Astrocyte of the cerebellum (primary cell): ENCODE measurements around the gene PNPLA2.
A peak's percentile ranks its signal among the peaks of the same experiment; 100 is the strongest.

Experiments used
- DNase-seq: peaks from one replicate; pipeline ENCODE4 v3.0.0-alpha.2; 2011; ENCODE audit warnings: low read depth
- H3K4me3 ChIP-seq: 2 replicates; pipeline ENCODE4 v1.5.1; 2011; ENCODE audit warnings: mild to moderate bottlenecking, low read depth, low read length, moderate library complexity
- CTCF ChIP-seq: IDR thresholded peaks from 2 replicates; pipeline ENCODE4 v1.5.1; 2012; ENCODE audit warnings: low read length, low read depth, moderate library complexity, mild to moderate bottlenecking; ENCODE audit errors: missing control alignments
- in situ Hi-C: cut with HindIII; loops from 2 replicates; pipeline ENCODE4 v1.10.0; 2017; ENCODE audit warnings: low sequenced_read_pairs

Gene PNPLA2

GRCh38 chr11:795634-796564 lies 22.8 kb upstream of the PNPLA2 start:
- in situ Hi-C loops: no loop called here
- DNase-seq: no peak
- peak overlapping the region; percentile 78 for H3K4me3 ChIP-seq
- no peak for TF ChIP-seq CTCF

- peak overlapping the region; percentile 78 for H3K4me3 ChIP-seq
- in situ Hi-C loops: no loop called here
- no peak for TF ChIP-seq CTCF
- no peak for DNase-seq
These were observed 22.0 kb upstream of the PNPLA2 start for GRCh38 chr11:796565-797295.

GRCh38 chr11:797296-798092 lies 21.2 kb upstream of the PNPLA2 start:
- H3K4me3 ChIP-seq: peak overlapping the region; percentile 78
- no peak for DNase-seq
- in situ Hi-C loops: no loop called here
- TF ChIP-seq CTCF: no peak

GRCh38 chr11:798093-798713 lies 20.5 kb upstream of the PNPLA2 start, which contains the start of gene SLC25A22:
SLC25A22 (minus strand) TSS chr11:798281; CDS start chr11:795006, 3,275 bp downstream.
- no peak for DNase-seq
- in situ Hi-C loops: no loop called here
- H3K4me3 ChIP-seq: peak within 1 kb of the TSS; percentile 78

GRCh38 chr11:799641-800316 lies 18.9 kb upstream of the PNPLA2 start:
- no peak overlapping the region for H3K4me3 ChIP-seq
- DNase-seq: no peak
- TF ChIP-seq CTCF: no peak
- in situ Hi-C loops: no loop called here

More at GRCh38 chr11:798093-798713, 20.5 kb upstream of the PNPLA2 start, which contains the start of gene SLC25A22:
- TF ChIP-seq CTCF: peak; percentile 66
